HG02610 (cell line): ENCODE results near the gene ALDH1L2.

ENCODE experiments used
- ATAC-seq: cut with Tn5 transposase; IDR thresholded peaks from one replicate; pipeline ENCODE4 v1.9.1; 2021; ENCODE audit warnings: mild to moderate bottlenecking, moderate library complexity; ENCODE audit not compliant: unreplicated experiment

The ALDH1L2 gene

GRCh38 chr12:105036937-105037649 is 47.2 kb downstream of the ALDH1L2 start:
- no peak for ATAC-seq

GRCh38 chr12:105033851-105034250 is 50.4 kb downstream of the ALDH1L2 start:
- ATAC-seq = no peak

GRCh38 chr12:105032703-105033357 is 51.4 kb downstream of the ALDH1L2 start:
- no peak for ATAC-seq

DNA sequence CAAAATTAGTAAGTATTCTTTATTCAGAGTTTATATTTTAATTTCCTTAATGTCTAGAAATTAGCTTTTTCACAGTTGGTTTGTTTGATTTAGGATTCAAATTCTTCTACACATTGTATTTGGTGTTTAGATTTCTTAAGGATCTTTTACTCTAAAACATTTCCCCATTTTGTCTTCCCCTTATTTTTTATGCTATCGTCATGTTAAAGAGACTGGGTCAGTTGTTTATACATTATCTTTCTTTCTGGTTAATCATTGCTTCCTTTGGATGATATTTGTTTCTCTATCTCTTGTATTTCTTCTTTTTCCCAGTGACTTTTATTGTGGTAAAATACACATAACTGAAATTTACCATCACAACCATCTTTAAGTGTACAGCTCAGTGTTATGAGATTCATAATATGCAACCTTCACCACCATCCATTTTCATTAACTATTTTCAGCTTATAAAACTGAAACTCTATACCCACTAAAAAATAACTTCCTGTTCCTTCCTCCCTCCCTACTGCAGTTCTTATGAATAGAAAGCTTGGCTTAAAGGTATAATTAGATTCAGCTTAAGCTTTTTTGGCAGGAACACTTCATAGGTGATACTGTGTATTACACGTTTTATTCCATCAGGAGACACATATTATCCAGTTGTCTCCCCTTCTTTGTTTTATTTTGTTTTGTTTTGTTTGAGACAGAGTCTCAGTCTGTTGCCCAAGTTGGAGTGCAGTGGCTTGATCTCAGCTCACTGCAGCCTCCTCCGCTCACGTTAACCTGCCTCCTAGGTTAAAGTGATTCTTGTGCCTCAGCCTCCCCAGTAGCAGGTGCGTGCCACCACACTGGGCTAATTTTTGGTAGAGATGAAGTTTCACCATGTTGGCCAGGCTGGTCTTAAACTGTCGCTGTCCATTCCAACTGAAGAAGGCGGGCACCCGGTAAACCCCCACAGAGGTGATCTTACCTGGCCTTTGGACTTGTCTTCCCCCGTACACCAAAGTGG is 53.1 kb downstream of the ALDH1L2 start:
- ATAC-seq = peak; percentile 88

GRCh38 chr12:105026411-105026810 is 57.8 kb downstream of the ALDH1L2 start:
- no peak for ATAC-seq

DNA sequence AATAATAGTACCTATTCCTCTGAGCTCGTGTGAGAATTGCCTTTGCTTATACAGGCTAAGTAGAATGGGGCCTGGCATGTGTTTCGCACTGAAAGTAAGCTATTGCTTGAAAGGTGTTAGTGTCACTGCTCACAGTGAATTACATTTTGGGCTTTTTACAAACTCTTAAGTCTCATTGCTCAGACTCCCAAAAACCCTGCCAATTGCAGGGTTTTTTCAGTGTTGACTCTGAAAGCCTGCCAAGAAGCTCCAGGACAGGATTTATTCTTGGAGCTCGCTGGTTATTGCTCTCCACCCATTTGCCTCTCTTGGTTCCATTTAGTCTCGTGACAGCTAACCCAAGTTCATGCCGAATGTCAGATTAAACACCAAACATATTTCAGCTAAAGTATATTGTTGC is 58.4 kb downstream of the ALDH1L2 start:
- no peak for ATAC-seq

- ATAC-seq = no peak
Measured at GRCh38 chr12:105024928-105025327, 59.3 kb downstream of the ALDH1L2 start.

GRCh38 chr12:105020241-105020962 is 63.9 kb downstream of the ALDH1L2 start:
- no peak for ATAC-seq

DNA sequence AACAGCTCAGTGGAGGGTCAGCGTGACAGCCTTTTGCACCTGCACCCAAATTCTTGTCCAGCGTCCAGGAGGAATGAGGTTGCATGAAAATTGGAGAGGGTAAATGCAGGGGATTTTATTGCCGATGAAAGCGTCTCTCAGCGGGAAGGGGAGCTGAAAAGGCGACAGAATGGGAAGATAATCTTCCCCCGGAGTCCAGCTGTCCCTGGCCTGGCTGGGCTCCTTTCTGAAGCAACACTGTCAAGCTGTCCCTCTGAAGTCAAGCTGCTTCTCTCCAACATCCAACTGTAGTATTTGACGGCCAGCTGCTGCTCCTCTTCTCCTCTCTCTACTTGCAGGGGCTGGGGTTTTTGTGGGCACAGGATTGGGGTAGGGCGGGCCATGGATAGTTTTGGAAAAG is 65.5 kb downstream of the ALDH1L2 start:
- ATAC-seq = no peak

GRCh38 chr12:105018012-105018411 is 66.2 kb downstream of the ALDH1L2 start:
- no peak for ATAC-seq

GRCh38 chr12:105015543-105015942 is 68.7 kb downstream of the ALDH1L2 start:
- ATAC-seq = no peak

- ATAC-seq = no peak
Measured at GRCh38 chr12:105014603-105015002, 69.7 kb downstream of the ALDH1L2 start.

GRCh38 chr12:105013892-105014291 is 70.4 kb downstream of the ALDH1L2 start:
- no peak for ATAC-seq

DNA sequence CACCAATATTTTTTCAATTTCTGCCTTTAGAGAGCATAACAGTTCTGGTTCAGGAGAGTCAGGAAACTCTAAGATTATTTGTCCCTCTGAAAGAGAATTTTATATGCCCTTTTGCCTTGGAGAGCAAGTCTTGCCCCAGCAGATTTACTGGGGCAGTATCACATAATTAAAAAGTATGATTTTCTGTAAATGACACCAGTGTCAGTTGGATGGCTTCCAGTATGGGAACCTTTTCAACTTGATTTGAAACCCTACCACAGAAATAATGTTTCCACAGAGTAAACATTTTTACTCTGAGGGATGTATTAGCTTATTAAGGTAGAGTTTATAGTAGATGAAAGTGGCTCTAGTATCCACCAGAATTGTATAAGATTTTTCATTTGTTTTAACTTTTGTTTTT is 82.8 kb downstream of the ALDH1L2 start:
- ATAC-seq = no peak

- ATAC-seq = no peak
Measured at GRCh38 chr12:104999347-104999685, 84.9 kb downstream of the ALDH1L2 start.

DNA sequence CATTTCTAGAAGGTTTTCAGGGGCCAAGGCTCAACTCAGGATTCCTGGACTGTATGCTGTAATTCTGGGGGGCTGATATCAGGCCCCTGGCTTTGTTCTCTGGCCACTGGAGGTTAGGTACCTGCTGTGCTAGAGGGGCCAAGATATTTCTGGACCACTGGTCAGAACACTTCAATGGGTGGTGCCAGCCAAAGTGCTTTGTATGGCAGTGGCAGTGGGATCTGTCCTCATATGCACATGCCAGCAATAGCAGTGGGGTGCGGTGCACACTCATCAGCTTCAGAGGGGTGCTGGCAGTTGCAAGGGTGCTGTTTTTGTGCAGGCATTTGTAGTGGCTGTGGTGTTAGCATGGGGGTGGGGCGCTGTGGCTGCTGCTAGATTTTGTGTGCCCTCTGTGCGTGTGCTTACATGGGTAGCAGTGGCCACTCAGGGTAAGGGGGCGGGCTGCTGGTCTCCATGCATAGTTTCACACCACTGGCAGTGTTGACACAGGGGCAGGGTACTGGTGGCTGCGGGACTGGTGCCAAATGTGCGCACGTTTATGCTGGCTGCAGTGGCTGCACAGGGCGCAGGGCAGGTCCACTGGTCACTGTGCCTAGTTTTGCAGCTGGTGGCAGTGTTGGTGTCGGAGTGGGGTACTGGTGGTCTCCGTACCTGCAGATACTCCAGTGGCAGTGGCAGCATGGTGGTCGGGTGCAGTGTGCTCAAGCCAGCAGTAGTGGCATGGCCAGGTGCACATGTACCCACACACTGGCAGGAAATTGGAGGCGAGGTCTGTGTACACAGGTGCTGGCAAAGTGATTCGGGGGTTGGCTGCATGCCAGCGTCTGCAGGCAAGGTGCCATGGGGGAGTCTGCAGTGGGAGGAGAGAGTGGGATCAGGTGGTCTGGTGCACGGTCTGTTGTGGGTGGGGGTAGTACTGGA is 85.6 kb downstream of the ALDH1L2 start:
- no peak for ATAC-seq

- no peak for ATAC-seq
Measured at GRCh38 chr12:104997541-104997940, 86.7 kb downstream of the ALDH1L2 start.

- ATAC-seq = no peak
Measured at GRCh38 chr12:104994336-104994735, 89.9 kb downstream of the ALDH1L2 start.

DNA sequence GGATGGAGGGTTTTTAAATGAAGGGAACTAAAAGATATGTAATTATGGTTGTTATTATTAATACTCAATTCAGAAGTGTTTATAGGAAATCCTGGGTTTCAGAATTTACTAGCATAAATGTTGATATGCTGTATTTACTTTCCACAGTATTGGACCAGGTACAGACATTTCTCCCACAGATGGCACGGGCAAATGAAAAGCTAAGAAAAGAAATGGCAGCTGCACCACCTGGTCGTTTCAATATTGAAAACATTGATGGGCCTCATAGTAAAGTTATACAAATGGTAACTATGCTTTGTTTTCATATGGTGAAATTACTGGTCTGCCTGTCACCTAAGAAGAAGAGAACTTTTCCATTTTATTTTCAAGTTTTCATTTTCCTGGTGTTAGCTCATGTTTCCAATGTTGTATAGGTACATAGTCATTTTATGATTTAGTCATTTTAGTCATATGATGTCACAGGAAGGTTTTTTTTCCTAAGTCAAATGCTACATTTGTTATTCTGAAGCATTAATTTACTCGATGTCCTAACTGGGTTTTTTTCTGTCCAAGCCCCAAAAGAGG is 92.6 kb downstream of the ALDH1L2 start:
- ATAC-seq = no peak

- no peak for ATAC-seq
Measured at GRCh38 chr12:104990950-104991349, 93.3 kb downstream of the ALDH1L2 start.
